ENCODE results near the gene COLQ.

Gene COLQ

DNA sequence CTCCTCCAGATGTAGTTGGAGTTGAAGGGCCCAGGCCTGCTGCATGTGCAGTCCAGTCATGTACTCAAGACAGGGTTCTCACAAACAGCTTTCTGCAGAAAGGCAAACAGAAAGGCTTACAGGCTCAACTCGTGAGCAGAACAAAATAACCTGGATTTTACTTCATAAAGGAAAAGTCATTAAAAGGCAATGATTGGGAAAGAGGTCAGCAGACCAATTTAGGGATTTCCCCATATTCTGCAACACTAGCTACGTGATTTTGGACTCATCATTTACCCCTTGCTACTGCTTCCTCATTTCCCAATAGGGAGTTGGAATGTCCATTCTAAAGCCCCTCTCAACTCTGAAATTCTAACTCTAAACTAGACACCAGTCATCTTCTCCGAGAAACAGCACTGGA, 112.3 kb downstream of the COLQ start:
- no peaks in the 10 kb centered on the region for H3K9me3 ChIP-seq (ENCODE audit: control insufficient read depth in 1 of 2, low read length in 2 of 2)
- H3K4me3 ChIP-seq (ENCODE audit: low read depth in 1 of 2, low read length in 2 of 2): no peak overlapping the region

DNA sequence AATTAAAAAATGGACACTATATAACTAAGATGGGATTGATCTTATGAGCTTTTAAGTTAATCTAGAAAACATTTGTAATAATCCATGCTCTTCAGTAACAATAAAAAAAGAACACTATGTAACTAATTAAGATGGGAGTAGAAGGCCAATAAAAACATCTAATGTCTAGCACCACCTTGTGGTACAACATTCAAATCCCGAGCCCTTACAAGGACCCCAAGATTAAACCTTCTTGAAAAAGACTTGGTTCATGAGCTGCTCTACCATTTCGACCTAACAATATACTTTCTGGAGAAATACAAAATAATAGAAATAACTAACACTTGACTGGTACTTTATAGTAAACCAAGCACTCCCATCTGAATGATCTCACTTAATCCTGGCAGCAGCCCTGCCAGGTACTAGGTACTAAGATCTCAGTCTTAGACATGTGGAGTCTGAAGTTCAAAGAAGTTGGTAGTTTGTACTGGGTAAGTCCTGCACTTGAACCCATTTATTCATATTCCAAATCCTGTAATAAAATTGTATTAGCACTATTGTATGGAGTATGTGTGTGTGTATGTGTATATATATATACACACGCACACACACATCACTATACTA, 116.0 kb downstream of the COLQ start:
- Histone ChIP-seq H3K9ac (ENCODE audit: low read depth in 1 of 2, low read length in 2 of 2) (no peak overlapping the region), H3K27me3 (ENCODE audit: control insufficient read depth in 1 of 2, insufficient read depth in 2 of 2, low read length in 2 of 2) (no peaks in the 10 kb centered on the region), H3K4me1 (ENCODE audit: control insufficient read depth in 1 of 2, insufficient read depth in 2 of 2, low read length in 2 of 2) (no peaks in the 10 kb centered on the region), H3K27ac (ENCODE audit: low read depth, low read length) (no peak overlapping the region), H3K36me3 (ENCODE audit: control insufficient read depth in 1 of 2, insufficient read depth in 2 of 2, low read length in 2 of 2) (peaks cover 3% of the 10 kb centered on the region in 2 donors), H3K4me3 (ENCODE audit: low read depth in 1 of 2, low read length in 2 of 2) (no peak overlapping the region), H3K9me3 (ENCODE audit: control insufficient read depth in 1 of 2, low read length in 2 of 2) (no peaks in the 10 kb centered on the region)

More for the DNA sequence above, 112.3 kb downstream of the COLQ start:
- H3K9ac ChIP-seq (ENCODE audit: low read depth in 1 of 2, low read length in 2 of 2): no peak overlapping the region
- peaks cover 10 to 24% of the 10 kb centered on the region in 2 donors for H3K36me3 ChIP-seq (ENCODE audit: control insufficient read depth in 1 of 2, insufficient read depth in 2 of 2, low read length in 2 of 2)
- no peaks in the 10 kb centered on the region for H3K27me3 ChIP-seq (ENCODE audit: control insufficient read depth in 1 of 2, insufficient read depth in 2 of 2, low read length in 2 of 2)
- no peaks in the 10 kb centered on the region for H3K4me1 ChIP-seq (ENCODE audit: control insufficient read depth in 1 of 2, insufficient read depth in 2 of 2, low read length in 2 of 2)
- no peak overlapping the region for H3K27ac ChIP-seq (ENCODE audit: low read depth, low read length)

DNA sequence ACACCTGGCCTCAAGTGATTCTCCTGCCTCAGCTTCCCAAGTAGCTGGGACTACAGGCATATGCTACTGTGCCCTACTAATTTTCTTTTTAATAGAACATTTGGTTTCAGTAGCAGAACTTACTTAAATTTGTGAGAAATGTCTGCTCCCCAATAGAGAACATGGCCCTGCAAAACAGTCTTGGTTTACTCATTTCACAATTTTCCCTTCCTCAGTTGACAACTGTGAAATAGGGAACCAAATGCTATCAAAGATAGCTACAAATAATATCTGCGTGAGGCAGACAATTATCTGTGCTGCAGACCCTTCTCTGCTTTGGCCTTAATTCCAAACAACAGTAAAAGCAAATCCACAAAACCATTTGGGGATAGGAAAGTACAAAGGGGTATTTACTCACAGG, 116.7 kb downstream of the COLQ start:
- Histone ChIP-seq H3K36me3 (ENCODE audit: control insufficient read depth in 1 of 2, insufficient read depth in 2 of 2, low read length in 2 of 2) (peaks cover 3% of the 10 kb centered on the region in 2 donors), H3K4me1 (ENCODE audit: control insufficient read depth in 1 of 2, insufficient read depth in 2 of 2, low read length in 2 of 2) (no peaks in the 10 kb centered on the region), H3K27me3 (ENCODE audit: control insufficient read depth in 1 of 2, insufficient read depth in 2 of 2, low read length in 2 of 2) (no peaks in the 10 kb centered on the region), H3K9ac (ENCODE audit: low read depth in 1 of 2, low read length in 2 of 2) (no peak overlapping the region), H3K27ac (ENCODE audit: low read depth, low read length) (no peak overlapping the region), H3K9me3 (ENCODE audit: control insufficient read depth in 1 of 2, low read length in 2 of 2) (no peaks in the 10 kb centered on the region), H3K4me3 (ENCODE audit: low read depth in 1 of 2, low read length in 2 of 2) (no peak overlapping the region)

DNA sequence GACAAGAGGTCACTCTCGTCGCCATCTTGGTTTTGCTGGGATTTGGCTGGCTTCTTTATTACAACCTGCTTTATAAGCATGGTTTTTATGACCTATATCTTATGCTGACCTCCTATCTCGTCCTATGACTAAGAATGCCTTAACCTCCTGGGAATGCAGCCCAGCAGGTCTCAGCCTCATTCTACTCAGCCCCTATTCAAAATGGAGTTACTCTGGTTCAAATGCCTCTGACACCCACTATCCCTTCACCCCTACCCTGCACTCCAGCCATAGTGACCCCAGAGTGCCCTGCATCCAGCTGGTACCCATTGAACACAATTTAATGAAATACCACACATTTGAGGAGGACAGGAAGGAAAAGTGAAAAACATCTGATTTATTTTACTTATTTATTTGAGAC, 117.5 kb downstream of the COLQ start:
- Histone ChIP-seq H3K9me3 (ENCODE audit: control insufficient read depth in 1 of 2, low read length in 2 of 2) (no peaks in the 10 kb centered on the region), H3K27me3 (ENCODE audit: control insufficient read depth in 1 of 2, insufficient read depth in 2 of 2, low read length in 2 of 2) (no peaks in the 10 kb centered on the region), H3K9ac (ENCODE audit: low read depth in 1 of 2, low read length in 2 of 2) (no peak overlapping the region), H3K4me3 (ENCODE audit: low read depth in 1 of 2, low read length in 2 of 2) (no peak overlapping the region), H3K27ac (ENCODE audit: low read depth, low read length) (no peak overlapping the region), H3K4me1 (ENCODE audit: control insufficient read depth in 1 of 2, insufficient read depth in 2 of 2, low read length in 2 of 2) (no peaks in the 10 kb centered on the region), H3K36me3 (ENCODE audit: control insufficient read depth in 1 of 2, insufficient read depth in 2 of 2, low read length in 2 of 2) (peaks cover 0 to 3% of the 10 kb centered on the region in 2 donors)

DNA sequence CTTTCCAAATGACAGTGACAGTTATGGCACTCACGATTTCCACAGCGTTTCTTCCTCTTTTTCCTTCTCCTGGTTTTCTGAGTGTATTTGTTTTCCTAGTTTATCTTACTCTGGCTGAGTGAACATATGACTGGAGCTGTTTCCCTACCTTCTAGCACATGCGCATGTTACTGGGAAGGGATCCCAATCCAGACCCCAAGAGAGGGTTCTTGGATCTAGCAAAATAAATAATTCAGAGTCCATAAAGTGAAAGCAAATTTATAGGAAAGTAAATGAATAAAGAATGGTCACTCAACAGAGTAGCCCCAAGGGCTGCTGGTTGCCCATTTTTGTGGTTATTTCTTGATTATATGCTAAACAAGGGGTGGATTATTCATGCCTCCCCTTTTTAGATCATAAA, 118.0 kb downstream of the COLQ start:
- no peaks in the 10 kb centered on the region for H3K27me3 ChIP-seq (ENCODE audit: control insufficient read depth in 1 of 2, insufficient read depth in 2 of 2, low read length in 2 of 2)
- H3K9ac ChIP-seq (ENCODE audit: low read depth in 1 of 2, low read length in 2 of 2): no peak overlapping the region
- H3K4me3 ChIP-seq (ENCODE audit: low read depth in 1 of 2, low read length in 2 of 2): no peak overlapping the region
- no peaks in the 10 kb centered on the region for H3K9me3 ChIP-seq (ENCODE audit: control insufficient read depth in 1 of 2, low read length in 2 of 2)
- H3K27ac ChIP-seq (ENCODE audit: low read depth, low read length): no peak overlapping the region
- H3K4me1 ChIP-seq (ENCODE audit: control insufficient read depth in 1 of 2, insufficient read depth in 2 of 2, low read length in 2 of 2): no peaks in the 10 kb centered on the region
- H3K36me3 ChIP-seq (ENCODE audit: control insufficient read depth in 1 of 2, insufficient read depth in 2 of 2, low read length in 2 of 2): peaks cover 0 to 3% of the 10 kb centered on the region in 2 donors

DNA sequence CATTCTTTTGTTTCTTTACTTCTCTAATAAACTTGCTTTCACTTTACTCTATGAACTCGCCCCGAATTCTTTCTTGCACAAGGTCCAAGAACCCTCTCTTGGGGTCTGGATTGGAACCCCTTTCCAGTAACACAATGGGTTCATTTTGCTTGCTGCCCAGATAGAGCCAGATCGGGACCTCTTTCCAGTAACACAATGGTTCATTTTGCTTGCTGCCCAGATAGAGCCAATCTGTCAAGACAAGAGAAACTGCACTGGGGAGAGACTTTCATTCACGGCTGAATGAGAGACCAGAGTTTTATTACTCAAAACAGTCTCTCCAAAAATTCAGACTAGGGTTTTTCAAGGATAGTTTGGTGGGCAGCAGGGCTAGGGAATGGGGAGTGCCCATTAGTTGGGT, 119.6 kb downstream of the COLQ start:
- no peaks in the 10 kb centered on the region for H3K9me3 ChIP-seq (ENCODE audit: control insufficient read depth in 1 of 2, low read length in 2 of 2)
- H3K9ac ChIP-seq (ENCODE audit: low read depth in 1 of 2, low read length in 2 of 2): no peak overlapping the region
- no peaks in the 10 kb centered on the region for H3K36me3 ChIP-seq (ENCODE audit: control insufficient read depth in 1 of 2, insufficient read depth in 2 of 2, low read length in 2 of 2)
- no peaks in the 10 kb centered on the region for H3K27me3 ChIP-seq (ENCODE audit: control insufficient read depth in 1 of 2, insufficient read depth in 2 of 2, low read length in 2 of 2)
- no peak overlapping the region for H3K27ac ChIP-seq (ENCODE audit: low read depth, low read length)
- no peaks in the 10 kb centered on the region for H3K4me1 ChIP-seq (ENCODE audit: control insufficient read depth in 1 of 2, insufficient read depth in 2 of 2, low read length in 2 of 2)
- H3K4me3 ChIP-seq (ENCODE audit: low read depth in 1 of 2, low read length in 2 of 2): no peak overlapping the region

Data from duodenal mucosa (tissue), 2 donors.